Uterus (tissue), 4 donors: ENCODE measurements around the gene NRXN3. TPM values are rescaled to one million over a fixed set of nuclear protein-coding genes. Genes with fewer than 3 reads are reported as not detected.

Source experiments
- DNase-seq, 2 donors: peaks; one replicate each; pipeline ENCODE4 v3.0.0-alpha.2; 2019 to 2020
- H3K27ac ChIP-seq, 2 donors: fragments of 200-600 bp; sonication (generic); 1 replicate in 1 of 2; 2 replicates in 1 of 2; pipeline ENCODE4 v1.5.1; 2016 to 2018
- H3K27me3 ChIP-seq, 2 donors: fragments of 200-600 bp; sonication (generic); one replicate each; pipeline ENCODE4 v1.5.1; 2018 to 2019; ENCODE audit warnings: control low read depth in 1 of 2
- H3K36me3 ChIP-seq, 2 donors: fragments of 200-600 bp; sonication (generic); one replicate each; pipeline ENCODE4 v1.5.1; 2019; ENCODE audit warnings: control low read depth in 1 of 2
- H3K4me1 ChIP-seq, 2 donors: fragments of 200-600 bp; sonication (generic); one replicate each; pipeline ENCODE4 v1.5.1; 2018 to 2019; ENCODE audit warnings: control low read depth in 1 of 2
- H3K4me3 ChIP-seq, 2 donors: fragments of 200-600 bp; sonication (generic); 1 replicate in 1 of 2; 2 replicates in 1 of 2; pipeline ENCODE4 v1.5.1; 2018 to 2019; ENCODE audit warnings: mild to moderate bottlenecking in 1 of 2
- H3K9me3 ChIP-seq, 2 donors: fragments of 200-600 bp; sonication (generic); one replicate each; pipeline ENCODE4 v1.5.1; 2019; ENCODE audit warnings: control low read depth in 1 of 2
- POLR2A ChIP-seq, 2 donors: fragments of 450-650 bp; IDR thresholded peaks; one replicate each; pipeline ENCODE4 v1.6.1; 2016; ENCODE audit warnings: antibody characterized with exemption in 2 of 2, mild to moderate bottlenecking in 1 of 2, moderate library complexity in 1 of 2
- intact Hi-C: fragments of 100-400 bp; cut with DNase I; formaldehyde crosslinking; loops from one replicate; pipeline ENCODE4 v1.15.1; 2023; ENCODE audit warnings: low total_unique reads
- total RNA-seq, 4 donors: library from RNA; depleted of rRNA in 3 of 4; stranded (reverse); fragments of >200 nt in 3 of 4; gene quantifications; one replicate each; pipeline versions ENCODE4 v1.1.0 to v1.2.4, GENCODE V29; 2014 to 2023
- TF ChIP-seq, protein P1 (sequence below), 4 experiments: fragments of 200-600 bp in 2 of 4; fragments of 450-650 bp in 2 of 4; sonication (generic) in 2 of 4; IDR thresholded peaks; one replicate each; pipeline ENCODE4 v1.5.1; 2016 to 2019; ENCODE audit warnings: antibody characterized with exemption in 4 of 4, mild to moderate bottlenecking in 2 of 4, moderate library complexity in 1 of 4
- donor health status: DM: yes; HTN: yes; CAD: no.

Gene NRXN3
- total RNA-seq, 4 donors from 2014 or later = 2.9 to 17.0 (median 4.4) TPM

DNA sequence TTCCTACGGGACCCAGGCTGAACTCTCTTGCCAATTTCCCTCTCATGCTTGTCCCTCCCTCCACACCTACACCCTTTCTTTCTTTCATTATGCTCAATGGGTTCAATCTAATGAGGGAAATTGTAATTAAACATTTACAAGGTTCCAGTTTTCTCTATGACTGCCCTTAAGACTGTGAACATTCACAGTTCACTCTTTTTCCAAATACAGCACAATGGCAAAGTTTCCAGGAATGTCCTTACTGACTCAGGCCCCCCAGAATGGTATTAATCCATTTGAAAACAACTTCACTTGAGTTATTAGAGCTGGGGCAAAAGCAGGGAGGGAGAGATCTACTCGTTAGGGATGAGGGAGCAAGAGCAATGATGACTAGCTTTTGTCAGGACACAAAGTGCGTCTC, 892.1 kb downstream of the NRXN3 start:
- Histone ChIP-seq H3K4me3 (no peak overlapping the region), H3K36me3 (no peaks in the 10 kb centered on the region), H3K9me3 (no peaks in the 10 kb centered on the region), H3K4me1 (no peaks in the 10 kb centered on the region), H3K27ac (no peak overlapping the region), H3K27me3 (no peaks in the 10 kb centered on the region)
- no peak for DNase-seq
- intact Hi-C loops = no loop called here
- TF ChIP-seq, protein P1, sequence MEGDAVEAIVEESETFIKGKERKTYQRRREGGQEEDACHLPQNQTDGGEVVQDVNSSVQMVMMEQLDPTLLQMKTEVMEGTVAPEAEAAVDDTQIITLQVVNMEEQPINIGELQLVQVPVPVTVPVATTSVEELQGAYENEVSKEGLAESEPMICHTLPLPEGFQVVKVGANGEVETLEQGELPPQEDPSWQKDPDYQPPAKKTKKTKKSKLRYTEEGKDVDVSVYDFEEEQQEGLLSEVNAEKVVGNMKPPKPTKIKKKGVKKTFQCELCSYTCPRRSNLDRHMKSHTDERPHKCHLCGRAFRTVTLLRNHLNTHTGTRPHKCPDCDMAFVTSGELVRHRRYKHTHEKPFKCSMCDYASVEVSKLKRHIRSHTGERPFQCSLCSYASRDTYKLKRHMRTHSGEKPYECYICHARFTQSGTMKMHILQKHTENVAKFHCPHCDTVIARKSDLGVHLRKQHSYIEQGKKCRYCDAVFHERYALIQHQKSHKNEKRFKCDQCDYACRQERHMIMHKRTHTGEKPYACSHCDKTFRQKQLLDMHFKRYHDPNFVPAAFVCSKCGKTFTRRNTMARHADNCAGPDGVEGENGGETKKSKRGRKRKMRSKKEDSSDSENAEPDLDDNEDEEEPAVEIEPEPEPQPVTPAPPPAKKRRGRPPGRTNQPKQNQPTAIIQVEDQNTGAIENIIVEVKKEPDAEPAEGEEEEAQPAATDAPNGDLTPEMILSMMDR (IDR thresholded peaks at IDR 0.05) = no peak
- TF ChIP-seq POLR2A (IDR thresholded peaks at IDR 0.05) = no peak

- no peaks in the 10 kb centered on the region for H3K36me3 ChIP-seq
- no peaks in the 10 kb centered on the region for H3K27me3 ChIP-seq
- intact Hi-C loops = no loop called here
- H3K27ac ChIP-seq = no peak overlapping the region
- no peaks in the 10 kb centered on the region for H3K9me3 ChIP-seq
- H3K4me1 ChIP-seq = no peaks in the 10 kb centered on the region
- TF ChIP-seq, protein P1 (IDR thresholded peaks at IDR 0.05) = no peak
- TF ChIP-seq POLR2A (IDR thresholded peaks at IDR 0.05) = no peak
- no peak for DNase-seq
- no peak overlapping the region for H3K4me3 ChIP-seq
These were observed 894.0 kb downstream of the NRXN3 start for GRCh38 chr14:79064214-79064613.

- TF ChIP-seq, protein P1 (IDR thresholded peaks at IDR 0.05) = no peak
- TF ChIP-seq POLR2A (IDR thresholded peaks at IDR 0.05) = no peak
- no peaks in the 10 kb centered on the region for H3K4me1 ChIP-seq
- H3K27ac ChIP-seq = no peak overlapping the region
- no peak overlapping the region for H3K4me3 ChIP-seq
- H3K9me3 ChIP-seq = no peaks in the 10 kb centered on the region
- no peak for DNase-seq
- no peaks in the 10 kb centered on the region for H3K36me3 ChIP-seq
- H3K27me3 ChIP-seq = no peaks in the 10 kb centered on the region
- intact Hi-C loops = no loop called here
These were observed 904.3 kb downstream of the NRXN3 start for GRCh38 chr14:79074510-79074909.

- Histone ChIP-seq H3K27ac (no peak overlapping the region), H3K4me3 (no peak overlapping the region), H3K4me1 (no peaks in the 10 kb centered on the region), H3K9me3 (no peaks in the 10 kb centered on the region), H3K36me3 (no peaks in the 10 kb centered on the region), H3K27me3 (no peaks in the 10 kb centered on the region)
- TF ChIP-seq, protein P1 (IDR thresholded peaks at IDR 0.05) = no peak
- TF ChIP-seq POLR2A (IDR thresholded peaks at IDR 0.05) = no peak
- no peak for DNase-seq
- intact Hi-C loops = no loop called here
These were observed 906.3 kb downstream of the NRXN3 start for GRCh38 chr14:79076428-79076827.

DNA sequence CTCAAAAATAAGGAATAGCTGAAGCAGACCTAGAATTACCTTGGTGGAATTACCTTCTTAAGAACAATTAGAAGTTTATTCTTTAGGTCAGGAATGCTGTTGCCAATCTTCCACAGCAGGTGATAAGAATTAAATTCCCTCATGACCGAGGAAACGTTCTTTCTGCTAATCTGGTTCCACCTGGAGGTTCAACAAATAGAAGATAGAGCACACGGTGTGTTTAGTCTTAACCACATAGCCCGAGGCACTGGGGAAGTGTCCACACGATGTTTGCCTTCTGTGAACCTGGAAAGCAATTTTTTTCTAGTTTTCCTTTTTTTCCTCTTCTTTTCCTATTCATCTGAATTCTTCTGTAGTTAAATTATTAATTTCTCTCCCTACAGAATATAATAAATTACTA, 906.9 kb downstream of the NRXN3 start:
- TF ChIP-seq, protein P1 (IDR thresholded peaks at IDR 0.05) = no peak
- no peak for TF ChIP-seq POLR2A (IDR thresholded peaks at IDR 0.05)
- Histone ChIP-seq H3K9me3 (no peaks in the 10 kb centered on the region), H3K4me3 (no peak overlapping the region), H3K27me3 (no peaks in the 10 kb centered on the region), H3K36me3 (no peaks in the 10 kb centered on the region), H3K27ac (no peak overlapping the region), H3K4me1 (no peaks in the 10 kb centered on the region)
- no peak for DNase-seq
- intact Hi-C loops = no loop called here
